Heart right ventricle (tissue), 16 donors: ENCODE results near the gene SLITRK3. TPM values are rescaled to one million over a fixed set of nuclear protein-coding genes. Genes with fewer than 3 reads are reported as not detected.

Experiments used
- ATAC-seq, 8 donors: fragments of 200-7000 bp; cut with Tn5 transposase; one replicate each; pipeline ENCODE4 v1.9.1; 2020; ENCODE audit warnings: mild to moderate bottlenecking in 8 of 8, moderate library complexity in 8 of 8, moderate number of reproducible peaks in 1 of 8
- DNase-seq, 2 donors: peaks; one replicate each; pipeline ENCODE4 v3.0.0-alpha.2; 2020
- H3K27ac ChIP-seq, 10 donors: fragments of 200-600 bp; sonication (generic) in 2 of 10; one replicate each; pipeline versions ENCODE4 v1.5.0 to v1.8.0; 2020 to 2022; ENCODE audit warnings: mild to moderate bottlenecking in 3 of 10
- H3K27me3 ChIP-seq, 7 donors: fragments of 200-600 bp; one replicate each; pipeline ENCODE4 v1.8.0; 2021 to 2022; ENCODE audit warnings: mild to moderate bottlenecking in 2 of 7
- H3K36me3 ChIP-seq, 9 donors: fragments of 200-600 bp; sonication (generic) in 1 of 9; one replicate each; pipeline versions ENCODE4 v1.5.0 to v1.8.0; 2020 to 2022; ENCODE audit warnings: mild to moderate bottlenecking in 2 of 9
- H3K4me1 ChIP-seq, 9 donors: fragments of 200-600 bp; sonication (generic) in 1 of 9; one replicate each; pipeline versions ENCODE4 v1.5.0 to v1.8.0; 2020 to 2022; ENCODE audit warnings: mild to moderate bottlenecking in 4 of 9
- H3K4me3 ChIP-seq, 10 donors: fragments of 200-600 bp; sonication (generic) in 2 of 10; one replicate each; pipeline versions ENCODE4 v1.5.0 to v1.8.0; 2020 to 2022; ENCODE audit warnings: mild to moderate bottlenecking in 7 of 10, moderate library complexity in 2 of 10
- H3K9me3 ChIP-seq, 11 donors: fragments of 200-600 bp in 10 of 11; sonication (generic) in 2 of 11; one replicate each; pipeline versions ENCODE4 v1.5.0 to v1.8.0; 2013 to 2022; ENCODE audit warnings: mild to moderate bottlenecking in 2 of 11, control low read depth in 1 of 11, moderate library complexity in 1 of 11
- WGBS, 2 donors: extraction: QIAGEN DNeasy Blood & Tissue Kit; methylation state at CpG; one replicate each; pipeline ENCODE4 v1.1.7; 2013; ENCODE audit warnings: inconsistent platforms in 1 of 2; 5-methylcytosine and 5-hydroxymethylcytosine counted together
- intact Hi-C, 10 donors: fragments of 100-400 bp; cut with DNase I; formaldehyde crosslinking; loops; one replicate each; pipeline versions ENCODE4 v1.11.1 to v1.14.2; 2022
- polyA plus RNA-seq, 2 donors: library from polyadenylated mRNA; stranded (reverse); fragments of 200-250 nt; gene quantifications; one replicate each; pipeline ENCODE4 v1.2.3, GENCODE V29; 2013
- total RNA-seq, 10 donors: library from RNA; stranded (reverse); fragmentation: NEBNext Ultra II Directional in 3 of 10; extraction: Animal tissue kit (Norgen Biotek cat#: 25700) in 3 of 10; gene quantifications; one replicate each; pipeline versions ENCODE4 v1.2.1 to v1.2.4, GENCODE V29; 2021 to 2023
- TF ChIP-seq, protein P1 (sequence below), 9 donors: fragments of 200-600 bp; sonication (generic) in 2 of 9; IDR thresholded peaks; one replicate each; pipeline versions ENCODE4 v1.5.0 to v1.8.0; 2021 to 2022; ENCODE audit warnings: antibody characterized with exemption in 9 of 9, mild to moderate bottlenecking in 5 of 9, moderate library complexity in 1 of 9
- donor health status: Arrhythmogenic right ventricular cardiomyopathy.
- donor health status: ischemic (EF 13 %, LVEDD 7.1; RV severe dilation, severe dysfunction).
- donor health status: healthy with polysubstance abuse.
- donor health status: DM: no; HTN: yes; CAD: no.
- donor health status: DM: no; HTN: no; CAD: no.
- donor health status: ischemic (EF 25% LVEDD 6.9; RV normal size, moderate dysfunction).
- donor health status: ischemic (EF 25% LVEDD 5.7; RV mildly dilated, moderate dysfunction).
- donor health status: healthy.
- donor health status: DM: yes; HTN: yes; CAD: no.
- donor health status: Ischemic cardiomyopathy.
- donor health status: ischemic (EF 35%, LVEDD 5.7; RV mildly dilated, moderate dysfunction).
- donor health status: nonischemic (EF 11% LVEDD 7.7; RV severe dilation, severe dysfunction).
- donor health status: DM: yes; HTN: yes; CAD: no.
- donor health status: PGD.
- donor health status: ischemic (EF 29% LVEDD 5.4; RV normal size, mild dysfunction).
- donor health status: nonischemic (EF 23%, LVEDD 6.1; RV moderate dilation, normal function).

The SLITRK3 gene
- total and polyA plus RNA-seq, 12 donors = not detected

DNA sequence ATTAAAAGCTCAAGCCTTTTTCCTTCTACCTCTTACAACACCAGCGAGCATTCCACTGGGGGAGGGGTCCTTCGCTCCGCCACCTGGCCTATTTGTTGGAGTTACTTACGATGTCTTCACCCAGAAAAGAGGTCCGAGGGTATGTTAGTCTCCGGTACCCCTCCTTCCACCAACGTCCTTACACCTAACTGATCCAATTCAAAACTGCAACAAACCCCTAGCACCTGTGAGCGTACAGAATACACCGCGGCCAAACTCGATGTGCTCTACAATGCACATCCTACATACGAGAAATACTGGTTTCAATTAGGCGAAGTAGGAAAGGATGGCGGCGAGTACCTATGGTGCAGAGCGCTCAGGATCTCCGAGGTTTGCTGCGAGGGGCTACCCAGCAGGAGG is 944 bp downstream of the SLITRK3 start:
- H3K27ac ChIP-seq = no peak overlapping the region
- no peaks in the 10 kb centered on the region for H3K36me3 ChIP-seq
- H3K4me1 ChIP-seq = peaks cover 0 to 42% (median 23%) of the 10 kb centered on the region in 9 donors
- ATAC-seq (no peak), DNase-seq (no peak)
- peaks cover 5 to 84% (median 76%) of the 10 kb centered on the region in 7 donors for H3K27me3 ChIP-seq
- H3K4me3 ChIP-seq = peak overlapping the region in 6 of 10 donors; percentile 0 to 53 (median 45)
- 2 to 5% methylated on average over 18 of the region's 18 CpGs for WGBS, 2 donors
- H3K9me3 ChIP-seq = no peaks in the 10 kb centered on the region
- intact Hi-C loops = no loop called here
- TF ChIP-seq, protein P1, sequence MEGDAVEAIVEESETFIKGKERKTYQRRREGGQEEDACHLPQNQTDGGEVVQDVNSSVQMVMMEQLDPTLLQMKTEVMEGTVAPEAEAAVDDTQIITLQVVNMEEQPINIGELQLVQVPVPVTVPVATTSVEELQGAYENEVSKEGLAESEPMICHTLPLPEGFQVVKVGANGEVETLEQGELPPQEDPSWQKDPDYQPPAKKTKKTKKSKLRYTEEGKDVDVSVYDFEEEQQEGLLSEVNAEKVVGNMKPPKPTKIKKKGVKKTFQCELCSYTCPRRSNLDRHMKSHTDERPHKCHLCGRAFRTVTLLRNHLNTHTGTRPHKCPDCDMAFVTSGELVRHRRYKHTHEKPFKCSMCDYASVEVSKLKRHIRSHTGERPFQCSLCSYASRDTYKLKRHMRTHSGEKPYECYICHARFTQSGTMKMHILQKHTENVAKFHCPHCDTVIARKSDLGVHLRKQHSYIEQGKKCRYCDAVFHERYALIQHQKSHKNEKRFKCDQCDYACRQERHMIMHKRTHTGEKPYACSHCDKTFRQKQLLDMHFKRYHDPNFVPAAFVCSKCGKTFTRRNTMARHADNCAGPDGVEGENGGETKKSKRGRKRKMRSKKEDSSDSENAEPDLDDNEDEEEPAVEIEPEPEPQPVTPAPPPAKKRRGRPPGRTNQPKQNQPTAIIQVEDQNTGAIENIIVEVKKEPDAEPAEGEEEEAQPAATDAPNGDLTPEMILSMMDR (IDR thresholded peaks at IDR 0.05) = no peak

DNA sequence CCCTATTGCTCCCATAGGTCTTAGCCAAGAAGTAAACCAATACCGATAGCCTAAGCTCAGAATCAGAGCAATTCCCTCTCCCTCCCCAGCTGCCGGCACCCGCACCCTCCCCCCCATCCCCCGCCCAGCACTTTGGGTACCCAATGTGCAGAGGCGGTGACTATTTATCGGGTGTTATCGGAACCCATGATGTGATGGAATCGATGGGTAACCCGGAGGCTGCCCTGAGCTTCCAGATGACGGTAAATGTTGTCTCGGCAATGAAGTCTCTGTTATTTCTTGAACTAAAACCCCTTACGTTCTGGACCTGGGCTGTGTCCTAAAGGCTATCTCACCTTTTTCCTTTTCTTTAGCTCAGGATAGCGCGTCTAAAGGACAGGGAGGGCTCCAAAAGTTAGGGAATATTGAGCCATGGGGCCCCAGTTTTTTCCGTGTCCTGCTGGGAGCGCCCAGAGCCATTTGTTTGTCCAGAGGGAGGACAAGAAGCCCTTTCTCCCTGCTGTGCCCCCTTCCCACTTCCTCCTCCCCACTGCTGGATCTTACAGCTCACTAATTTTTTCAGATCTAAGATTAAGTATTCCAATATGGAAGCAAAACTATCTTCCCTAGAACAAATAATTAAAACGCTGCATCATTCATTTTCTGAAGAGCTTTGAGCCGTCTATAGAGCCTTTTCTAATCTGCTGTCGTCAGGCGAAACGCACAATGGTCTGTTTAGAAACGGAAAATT is 1.5 kb downstream of the SLITRK3 start:
- no peaks in the 10 kb centered on the region for H3K9me3 ChIP-seq
- 3 to 6% methylated on average over 22 of the region's 22 CpGs for WGBS, 2 donors
- peak overlapping the region in 3 of 10 donors; percentile 0 to 53 (median 52) for H3K4me3 ChIP-seq
- no peaks in the 10 kb centered on the region for H3K36me3 ChIP-seq
- peaks cover 0 to 42% (median 23%) of the 10 kb centered on the region in 9 donors for H3K4me1 ChIP-seq
- peaks cover 5 to 79% (median 70%) of the 10 kb centered on the region in 7 donors for H3K27me3 ChIP-seq
- H3K27ac ChIP-seq = no peak overlapping the region
- DNase-seq = no peak
- ATAC-seq = no peak
- intact Hi-C loops = no loop called here
- TF ChIP-seq, protein P1 (IDR thresholded peaks at IDR 0.05) = no peak

DNA sequence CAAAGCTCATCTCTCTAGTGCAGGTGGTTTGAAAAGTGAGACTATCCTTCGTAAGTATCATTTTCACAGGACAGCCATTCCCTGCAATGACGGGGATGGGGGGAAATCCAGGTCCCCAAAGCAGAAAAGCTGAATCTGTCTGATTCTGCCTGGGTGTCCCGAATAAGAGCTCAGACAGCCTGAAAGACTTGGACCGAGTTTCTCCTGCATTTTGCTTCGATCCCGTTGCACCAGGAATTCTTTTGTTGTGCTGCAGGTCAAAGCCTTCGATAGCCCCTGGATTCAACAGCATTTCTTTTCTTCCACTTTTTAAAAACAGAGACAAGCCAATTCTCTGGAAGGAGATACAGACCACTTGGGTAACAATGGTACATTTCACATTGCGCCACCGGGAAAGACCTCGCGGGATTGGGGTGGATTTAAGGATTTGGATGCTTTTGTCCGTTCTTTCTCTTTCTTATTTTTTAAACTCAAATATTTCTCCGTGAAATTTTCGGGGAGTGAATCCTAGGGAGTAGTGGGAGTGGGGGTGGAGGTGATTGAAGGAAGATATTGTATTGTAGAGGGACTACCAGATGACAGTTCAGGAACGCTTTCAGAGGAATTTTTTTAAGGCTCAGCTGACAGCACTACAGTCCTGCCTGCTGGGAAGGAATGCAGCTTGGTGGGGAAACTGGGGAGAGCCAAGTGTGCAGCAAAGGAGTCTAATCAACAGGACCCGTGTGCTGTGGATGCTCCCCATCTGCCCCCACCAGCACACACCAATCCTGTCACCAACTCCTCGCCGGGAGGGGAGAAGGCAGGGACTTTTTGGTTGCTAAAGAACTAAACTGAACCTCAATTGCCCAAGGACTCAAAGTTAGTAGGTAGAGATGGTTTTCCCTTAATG is 2.6 kb downstream of the SLITRK3 start:
- H3K4me1 ChIP-seq = peaks cover 0 to 42% (median 23%) of the 10 kb centered on the region in 9 donors
- intact Hi-C loops = no loop called here
- ATAC-seq (no peak), DNase-seq (no peak)
- H3K9me3 ChIP-seq = no peaks in the 10 kb centered on the region
- 2% methylated on average over 18 of the region's 18 CpGs for WGBS, 2 donors
- H3K27me3 ChIP-seq = peaks cover 5 to 69% (median 60%) of the 10 kb centered on the region in 7 donors
- H3K27ac ChIP-seq = no peak overlapping the region
- H3K36me3 ChIP-seq = no peaks in the 10 kb centered on the region
- TF ChIP-seq, protein P1 (IDR thresholded peaks at IDR 0.05) = no peak
- H3K4me3 ChIP-seq = peak overlapping the region in 3 of 10 donors; percentile 7 to 53 (median 15)

DNA sequence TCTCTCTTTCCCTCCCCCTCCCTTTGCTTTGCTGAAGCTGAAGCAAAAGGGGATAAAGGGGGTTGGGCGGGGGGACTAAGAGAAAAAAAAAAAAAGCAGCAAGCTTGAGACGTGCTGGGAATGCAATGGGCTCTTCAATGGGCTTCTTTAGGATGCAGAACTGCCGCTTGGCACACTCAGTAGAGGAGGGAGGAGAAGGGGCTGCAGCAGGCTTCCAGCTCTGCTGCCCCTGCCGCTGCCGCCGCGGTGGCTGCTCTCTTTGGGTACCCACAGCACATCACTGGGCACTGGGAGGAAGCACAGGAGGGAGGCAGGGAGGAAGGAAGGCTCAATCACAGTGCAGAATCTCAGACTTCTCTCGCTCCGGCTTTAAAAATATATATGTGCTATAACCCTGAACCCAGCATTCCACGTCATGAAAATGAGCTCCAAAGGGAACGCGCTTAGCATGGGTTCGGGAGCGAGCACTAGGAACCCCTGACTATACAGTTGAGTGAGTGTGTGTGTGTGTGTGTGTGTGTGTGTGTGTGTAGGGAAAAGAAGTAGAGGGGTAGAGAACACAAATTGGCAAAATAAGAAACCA is 3.5 kb downstream of the SLITRK3 start:
- no peaks in the 10 kb centered on the region for H3K9me3 ChIP-seq
- no peak overlapping the region for H3K4me3 ChIP-seq
- TF ChIP-seq, protein P1 (IDR thresholded peaks at IDR 0.05) = no peak
- H3K27me3 ChIP-seq = peaks cover 0 to 59% (median 51%) of the 10 kb centered on the region in 7 donors
- no peak overlapping the region for H3K27ac ChIP-seq
- intact Hi-C loops = no loop called here
- ATAC-seq = no peak
- no peak for DNase-seq
- peaks cover 0 to 42% (median 23%) of the 10 kb centered on the region in 9 donors for H3K4me1 ChIP-seq
- WGBS, 2 donors = 1 to 4% methylated on average over 14 of the region's 14 CpGs
- no peaks in the 10 kb centered on the region for H3K36me3 ChIP-seq
